Adrenal gland (tissue), 12 donors: Measurements from ENCODE around the gene OSGIN1. TPM values are rescaled to one million over a fixed set of nuclear protein-coding genes. Genes with fewer than 3 reads are reported as not detected.

ENCODE experiments used
- DNase-seq, 7 donors: peaks; one replicate each; pipeline ENCODE4 v3.0.0-alpha.2; 2019 to 2020
- H3K27ac ChIP-seq, 5 donors: fragments of 200-600 bp; sonication (generic) in 4 of 5; 1 replicate in 3 of 5; 2 replicates in 2 of 5; pipeline versions ENCODE4 v1.5.1 to v1.8.0; 2016 to 2020; ENCODE audit warnings: mild to moderate bottlenecking in 1 of 5
- H3K27me3 ChIP-seq: fragments of 200-600 bp; 2 replicates; pipeline ENCODE4 v1.8.0; 2021
- H3K36me3 ChIP-seq, 2 donors: fragments of 200-600 bp; replicated peaks in 1 of 2; 1 replicate in 1 of 2; 2 replicates in 1 of 2; pipeline versions ENCODE4 v1.5.1 to v1.8.0; 2018 to 2022
- H3K4me1 ChIP-seq, 2 donors: fragments of 200-600 bp; replicated peaks in 1 of 2; 1 replicate in 1 of 2; 2 replicates in 1 of 2; pipeline versions ENCODE4 v1.5.1 to v1.8.0; 2018 to 2021
- H3K4me3 ChIP-seq, 4 donors: fragments of 200-600 bp; sonication (generic) in 3 of 4; one replicate each; pipeline ENCODE4 v1.5.1; 2016 to 2018
- H3K9me3 ChIP-seq, 3 donors: fragments of 200-600 bp; sonication (generic) in 1 of 3; replicated peaks in 1 of 3; 1 replicate in 2 of 3; 2 replicates in 1 of 3; pipeline versions ENCODE4 v1.5.1 to v1.8.0; 2016 to 2021
- POLR2A ChIP-seq, 2 donors: fragments of 450-650 bp; IDR thresholded peaks; one replicate each; pipeline ENCODE4 v1.6.1; 2017; ENCODE audit warnings: antibody characterized with exemption in 2 of 2, mild to moderate bottlenecking in 2 of 2, moderate library complexity in 1 of 2
- WGBS, 4 donors: extraction: QIAGEN DNeasy Blood & Tissue Kit in 2 of 4; methylation state at CpG; one replicate each; pipeline versions ENCODE4 v1.1.5 to v1.1.7; 2013 to 2017; 5-methylcytosine and 5-hydroxymethylcytosine counted together
- intact Hi-C, 2 donors: fragments of 100-400 bp; cut with DNase I; formaldehyde crosslinking; loops; one replicate each; pipeline versions ENCODE4 v1.14.1 to v1.15.0; 2022 to 2023
- polyA plus RNA-seq, 3 donors: library from polyadenylated mRNA; stranded (reverse); fragments of 200-250 nt in 2 of 3; fragments of 350-450 nt in 1 of 3; fragmentation: Illumina TruSeq in 1 of 3; extraction: RNeasy Lipid Tissue Mini Kit (QIAGEN cat#74804) in 1 of 3; gene quantifications; one replicate each; pipeline ENCODE4 v1.2.3, GENCODE V29; 2013 to 2014
- total RNA-seq, 9 donors: library from RNA; depleted of rRNA in 4 of 9; stranded (reverse); fragments of >200 nt in 4 of 9; fragments of 120-200 nt in 1 of 9; fragmentation: NEBNext Ultra II Directional in 1 of 9; extraction: Animal tissue kit (Norgen Biotek cat#: 25700) in 1 of 9; gene quantifications; one replicate each; pipeline versions ENCODE4 v1.1.0 to v1.2.4, GENCODE V29; 2013 to 2023
- TF ChIP-seq, protein P1 (sequence below), 6 experiments: fragments of 450-650 bp in 4 of 6; fragments of 200-600 bp in 2 of 6; sonication (generic) in 1 of 6; IDR thresholded peaks; 1 replicate in 5 of 6; 2 replicates in 1 of 6; pipeline versions ENCODE4 v1.5.1 to v1.8.0; 2016 to 2021; ENCODE audit warnings: antibody characterized with exemption in 6 of 6, mild to moderate bottlenecking in 2 of 6, moderate library complexity in 1 of 6
- donor health status: healthy with polysubstance abuse.
- donor health status: Bipolar disorder and iron deficiency.
- donor health status: DM: yes; HTN: yes; CAD: no.
- donor health status: DM: no; HTN: no; CAD: no.
- donor health status: DM: no; HTN: no; CAD: no.
- donor health status: DM: yes; HTN: yes; CAD: no.

The OSGIN1 gene
- total and polyA plus RNA-seq, 12 donors, result 16.1 to 64.9 (median 19.3) TPM

- no peak for DNase-seq
- H3K4me3 ChIP-seq, result no peak overlapping the region
- no peaks in the 10 kb centered on the region for H3K9me3 ChIP-seq
- no peaks in the 10 kb centered on the region for H3K4me1 ChIP-seq
- 81 to 89% (median 87%) methylated on average over 8 to 12 of the region's 12 CpGs for WGBS, 4 donors
- peaks cover 0 to 84% of the 10 kb centered on the region in 2 donors for H3K36me3 ChIP-seq
- no peak overlapping the region for H3K27ac ChIP-seq
- no peaks in the 10 kb centered on the region for H3K27me3 ChIP-seq
- no peak for TF ChIP-seq POLR2A (IDR thresholded peaks at IDR 0.05)
- TF ChIP-seq, protein P1, sequence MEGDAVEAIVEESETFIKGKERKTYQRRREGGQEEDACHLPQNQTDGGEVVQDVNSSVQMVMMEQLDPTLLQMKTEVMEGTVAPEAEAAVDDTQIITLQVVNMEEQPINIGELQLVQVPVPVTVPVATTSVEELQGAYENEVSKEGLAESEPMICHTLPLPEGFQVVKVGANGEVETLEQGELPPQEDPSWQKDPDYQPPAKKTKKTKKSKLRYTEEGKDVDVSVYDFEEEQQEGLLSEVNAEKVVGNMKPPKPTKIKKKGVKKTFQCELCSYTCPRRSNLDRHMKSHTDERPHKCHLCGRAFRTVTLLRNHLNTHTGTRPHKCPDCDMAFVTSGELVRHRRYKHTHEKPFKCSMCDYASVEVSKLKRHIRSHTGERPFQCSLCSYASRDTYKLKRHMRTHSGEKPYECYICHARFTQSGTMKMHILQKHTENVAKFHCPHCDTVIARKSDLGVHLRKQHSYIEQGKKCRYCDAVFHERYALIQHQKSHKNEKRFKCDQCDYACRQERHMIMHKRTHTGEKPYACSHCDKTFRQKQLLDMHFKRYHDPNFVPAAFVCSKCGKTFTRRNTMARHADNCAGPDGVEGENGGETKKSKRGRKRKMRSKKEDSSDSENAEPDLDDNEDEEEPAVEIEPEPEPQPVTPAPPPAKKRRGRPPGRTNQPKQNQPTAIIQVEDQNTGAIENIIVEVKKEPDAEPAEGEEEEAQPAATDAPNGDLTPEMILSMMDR (IDR thresholded peaks at IDR 0.05), result no peak
- intact Hi-C loops, result no loop called here
These were observed 40.4 kb upstream of the OSGIN1 start for GRCh38 chr16:83912519-83913244.

DNA sequence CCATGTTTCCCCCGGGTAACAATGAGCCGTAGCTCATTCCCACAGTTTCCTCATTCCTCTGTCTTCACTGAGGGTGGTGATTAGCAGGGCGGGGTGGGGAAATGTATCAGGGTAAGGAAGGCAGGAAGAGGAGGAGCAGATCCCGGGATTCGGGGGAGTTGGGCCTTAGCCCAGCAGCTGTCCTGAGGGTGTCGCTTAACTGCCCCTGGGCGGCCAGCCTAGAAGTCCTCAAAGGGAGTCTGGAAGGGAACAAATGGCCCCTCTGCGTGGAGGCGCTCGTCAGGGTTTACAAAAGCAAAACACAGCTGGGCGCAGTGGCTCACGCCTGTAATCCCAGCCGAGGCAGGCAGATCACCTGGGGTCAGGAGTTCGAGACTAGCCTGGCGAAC lies 39.8 kb upstream of the OSGIN1 start:
- Histone ChIP-seq H3K27me3 (no peaks in the 10 kb centered on the region), H3K36me3 (peaks cover 0 to 84% of the 10 kb centered on the region in 2 donors), H3K9me3 (no peaks in the 10 kb centered on the region), H3K4me3 (no peak overlapping the region), H3K27ac (no peak overlapping the region), H3K4me1 (no peaks in the 10 kb centered on the region)
- TF ChIP-seq POLR2A (IDR thresholded peaks at IDR 0.05), result no peak
- TF ChIP-seq, protein P1 (IDR thresholded peaks at IDR 0.05), result no peak
- DNase-seq, result no peak
- 86 to 91% (median 86%) methylated on average over 15 of the region's 15 CpGs for WGBS, 4 donors
- intact Hi-C loops, result no loop called here

DNA sequence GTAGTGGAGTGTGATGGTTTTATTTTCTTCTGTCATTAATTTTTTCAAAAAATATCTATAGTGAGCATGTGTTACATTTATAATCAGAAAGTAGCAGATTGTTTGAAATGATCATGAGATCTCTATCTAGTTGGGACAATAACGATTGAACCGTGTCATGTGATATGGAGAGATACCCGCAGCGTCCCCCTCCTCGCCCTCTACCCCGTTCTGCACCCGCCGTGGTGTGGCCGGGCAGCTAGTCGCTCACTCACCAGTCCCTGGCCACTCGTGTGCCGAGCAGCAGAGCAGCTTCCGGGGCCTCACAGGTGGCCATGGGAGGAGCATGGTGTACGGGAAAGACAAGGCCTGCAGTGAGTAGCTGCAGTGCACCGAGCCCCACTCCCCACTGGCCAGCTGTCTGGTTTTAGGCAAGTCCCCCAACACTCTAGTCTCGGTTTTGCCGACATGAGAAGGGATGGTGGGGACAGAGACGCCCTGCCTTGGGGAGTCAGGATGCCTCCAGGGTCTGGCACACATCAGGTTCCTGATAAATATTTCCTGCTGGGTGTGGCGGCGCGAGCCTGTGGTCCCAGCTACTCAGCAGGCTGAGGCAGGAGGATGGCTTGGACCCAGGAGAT lies 38.8 kb upstream of the OSGIN1 start:
- 92 to 95% (median 94%) methylated on average over 16 to 21 of the region's 21 CpGs for WGBS, 4 donors
- intact Hi-C loops, result no loop called here
- no peak for DNase-seq

GRCh38 chr16:83915081-83915480 lies 38.0 kb upstream of the OSGIN1 start:
- no peak for TF ChIP-seq POLR2A (IDR thresholded peaks at IDR 0.05)
- TF ChIP-seq, protein P1 (IDR thresholded peaks at IDR 0.05), result no peak
- Histone ChIP-seq H3K27ac (no peak overlapping the region), H3K4me3 (no peak overlapping the region), H3K9me3 (no peaks in the 10 kb centered on the region), H3K27me3 (no peaks in the 10 kb centered on the region), H3K36me3 (peaks cover 0 to 81% of the 10 kb centered on the region in 2 donors), H3K4me1 (no peaks in the 10 kb centered on the region)
- no peak for DNase-seq
- intact Hi-C loops, result no loop called here
- 93 to 96% (median 95%) methylated on average over 17 to 22 of the region's 22 CpGs for WGBS, 4 donors

More for the DNA sequence above, 38.8 kb upstream of the OSGIN1 start:
- Histone ChIP-seq H3K4me3 (no peak overlapping the region), H3K9me3 (no peaks in the 10 kb centered on the region), H3K4me1 (no peaks in the 10 kb centered on the region), H3K27me3 (no peaks in the 10 kb centered on the region), H3K36me3 (peaks cover 0 to 83% of the 10 kb centered on the region in 2 donors), H3K27ac (no peak overlapping the region)
- TF ChIP-seq, protein P1 (IDR thresholded peaks at IDR 0.05), result no peak
- no peak for TF ChIP-seq POLR2A (IDR thresholded peaks at IDR 0.05)
